HG03045 (cell line): ENCODE results near the gene ZBTB17.
"Not testable (repeated sequence)": the region's sequence is repeated elsewhere in the genome, so short reads cannot be mapped to it uniquely, and the experiment has no call there.

ENCODE experiments used
- ATAC-seq: cut with Tn5 transposase; IDR thresholded peaks from one replicate; pipeline ENCODE4 v1.9.1; 2021; ENCODE audit warnings: mild to moderate bottlenecking, moderate library complexity; ENCODE audit not compliant: unreplicated experiment

Gene ZBTB17

DNA sequence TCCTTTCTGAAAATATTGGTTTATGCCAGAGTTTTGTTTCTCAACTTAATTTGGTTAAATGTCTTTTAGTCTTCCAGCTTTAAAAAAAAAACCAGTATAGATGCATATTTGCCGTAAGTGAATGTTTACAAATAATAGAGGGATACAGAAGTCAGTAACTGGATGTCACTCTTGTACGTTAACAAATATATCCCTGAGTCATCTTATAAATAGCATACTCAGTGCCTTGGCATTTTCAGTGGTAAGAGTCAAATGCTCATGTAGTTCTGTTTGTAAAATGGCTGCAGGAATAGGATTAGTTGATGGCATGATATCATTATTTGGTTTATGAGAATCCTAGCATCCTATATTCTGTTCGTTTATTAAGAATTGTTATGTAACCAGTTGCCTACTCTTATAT is 73.0 kb downstream of the ZBTB17 start:
- no peak for ATAC-seq

DNA sequence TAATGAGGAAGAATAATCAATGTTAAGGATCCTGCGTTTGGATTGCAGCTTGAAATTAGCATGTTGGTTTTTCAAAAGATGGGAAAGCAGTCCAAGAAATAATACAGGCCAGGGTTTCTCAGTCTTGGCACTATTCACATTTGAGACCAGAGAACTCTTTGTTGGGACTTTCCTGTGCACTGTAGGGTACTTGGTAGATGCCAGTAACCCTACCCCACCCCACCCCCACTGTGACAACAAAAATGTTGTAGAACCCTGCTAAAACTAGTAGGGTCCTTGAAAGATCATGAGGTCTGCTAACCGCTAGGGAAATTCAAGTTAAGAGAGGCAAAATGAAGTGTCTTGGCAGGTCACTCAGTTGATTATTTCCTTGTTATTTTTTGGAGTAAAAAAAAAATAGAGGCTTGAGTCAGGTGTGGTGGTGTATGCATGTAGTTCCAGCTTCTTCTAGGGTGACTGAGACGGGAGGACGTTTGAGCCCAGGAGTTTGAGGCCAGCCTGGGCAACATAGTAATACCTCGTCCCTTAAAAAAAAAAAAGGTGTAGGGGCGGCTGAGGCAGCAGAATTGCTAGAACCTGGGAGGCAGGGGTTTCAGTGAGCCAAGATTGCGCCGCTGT is 75.1 kb downstream of the ZBTB17 start:
- no peak for ATAC-seq

DNA sequence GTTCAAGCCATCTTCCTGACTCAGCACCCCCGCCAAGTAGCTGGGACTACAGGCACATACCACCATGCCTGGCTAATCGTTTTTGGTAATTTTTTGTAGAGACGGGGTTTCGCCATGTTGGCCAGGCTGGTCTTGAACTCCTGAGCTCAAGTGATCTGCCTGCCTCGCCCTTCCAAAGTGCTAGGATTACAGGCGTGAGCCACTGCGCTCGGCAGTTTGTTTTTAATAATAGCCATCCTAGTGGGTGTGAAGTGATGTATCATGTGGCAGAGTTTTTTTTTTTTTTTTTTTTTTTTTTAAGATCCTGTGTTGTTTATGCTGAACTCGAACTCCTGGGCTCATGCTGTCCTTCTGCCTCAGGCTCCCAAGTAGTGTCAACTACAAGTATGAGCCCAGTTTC is 76.6 kb downstream of the ZBTB17 start:
- no peak for ATAC-seq

DNA sequence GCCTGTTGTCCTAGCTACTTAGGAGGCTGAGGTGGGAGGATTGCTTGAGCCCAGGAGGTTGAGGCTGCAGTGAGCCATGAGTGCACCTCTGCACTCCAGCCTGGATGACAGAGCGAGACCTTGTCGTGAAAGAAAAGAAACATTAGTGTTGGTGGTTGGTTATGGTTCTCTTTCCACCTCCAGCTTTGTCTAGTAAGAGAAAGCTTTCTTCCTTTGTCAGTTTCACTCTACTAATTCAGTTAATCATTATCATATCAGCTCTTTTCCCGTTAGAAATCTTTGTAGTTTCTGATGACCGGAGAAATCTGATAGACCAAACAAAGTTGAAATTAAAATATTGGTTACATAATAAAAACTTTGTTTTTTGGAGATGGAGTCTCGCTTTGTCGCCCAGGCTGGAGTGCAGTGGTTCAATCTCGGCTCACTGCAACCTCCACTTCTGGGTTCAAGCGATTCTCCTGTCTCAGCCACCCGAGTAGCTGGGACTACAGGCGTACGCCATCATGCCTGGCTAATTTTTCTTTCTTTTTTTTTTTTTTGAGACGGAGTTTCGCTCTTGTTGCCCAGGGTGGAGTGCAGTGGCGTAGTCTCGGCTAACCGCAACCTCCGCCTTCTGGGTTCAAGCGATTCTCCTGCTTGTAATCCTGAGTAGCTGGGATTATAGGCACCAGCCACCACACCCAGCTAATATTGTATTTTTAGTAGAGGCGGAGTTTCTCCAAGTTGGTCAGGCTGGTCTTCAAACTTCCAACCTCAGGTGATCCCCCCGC is 78.9 kb downstream of the ZBTB17 start:
- not testable (repeated sequence) for ATAC-seq

DNA sequence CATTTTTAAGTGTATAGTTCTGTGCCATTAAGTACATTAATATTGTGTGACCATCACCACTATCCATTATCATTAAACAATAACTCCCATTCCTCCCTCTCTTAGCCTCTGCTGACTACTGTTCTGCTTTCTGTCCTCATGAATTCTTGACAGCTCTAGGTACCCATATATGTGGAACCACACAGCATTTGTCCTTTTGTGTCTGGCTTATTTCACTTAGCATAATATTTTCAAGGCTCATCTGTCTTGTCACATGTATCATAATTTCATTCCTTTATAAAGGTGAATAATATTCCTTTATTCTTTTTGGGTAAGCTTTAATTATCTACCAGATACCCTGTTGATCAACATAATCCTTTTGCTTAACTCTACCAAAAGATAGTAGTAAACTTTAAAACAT is 80.7 kb downstream of the ZBTB17 start:
- no peak for ATAC-seq

DNA sequence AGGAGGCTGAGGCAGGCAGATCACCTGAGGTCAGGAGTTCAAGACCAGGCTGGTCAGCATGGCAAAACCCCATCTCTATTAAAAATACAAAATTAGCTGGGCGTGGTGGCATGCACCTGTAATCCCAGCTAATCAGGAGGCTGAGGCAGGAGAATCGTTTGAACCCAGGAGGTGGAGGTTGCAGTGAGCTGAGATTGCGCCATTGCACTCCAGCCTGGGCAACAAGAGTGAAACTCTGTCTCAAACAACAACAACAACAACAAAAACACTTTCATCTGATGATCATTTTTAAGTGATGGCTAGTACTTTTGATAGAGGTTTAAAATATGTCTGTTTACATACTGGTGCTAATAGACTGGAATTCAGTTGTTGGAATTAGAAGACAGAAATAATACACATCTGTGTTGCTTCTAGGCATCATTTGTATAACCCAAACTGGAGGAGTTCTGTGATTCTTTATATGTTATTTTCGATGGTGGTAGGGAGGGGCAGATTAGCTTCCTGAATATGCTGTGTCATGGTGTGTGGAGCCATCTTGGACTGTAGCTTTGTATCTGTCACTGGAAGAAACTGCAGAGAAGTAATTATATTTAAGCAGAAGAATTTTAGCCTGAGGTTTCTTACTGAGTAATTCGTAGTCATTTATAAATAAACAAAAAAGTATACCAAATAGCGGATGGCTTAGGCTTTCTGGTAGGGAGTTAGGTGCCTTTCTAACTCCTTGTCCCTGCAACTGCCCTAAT is 82.9 kb downstream of the ZBTB17 start:
- ATAC-seq, result not testable (repeated sequence)
